ENCODE results near the gene MOB2. TPM values are rescaled to one million over a fixed set of nuclear protein-coding genes. Genes with fewer than 3 reads are reported as not detected.

MOB2 gene
- total RNA-seq, 1 experiment from 2014 or later: 21.8 TPM

DNA sequence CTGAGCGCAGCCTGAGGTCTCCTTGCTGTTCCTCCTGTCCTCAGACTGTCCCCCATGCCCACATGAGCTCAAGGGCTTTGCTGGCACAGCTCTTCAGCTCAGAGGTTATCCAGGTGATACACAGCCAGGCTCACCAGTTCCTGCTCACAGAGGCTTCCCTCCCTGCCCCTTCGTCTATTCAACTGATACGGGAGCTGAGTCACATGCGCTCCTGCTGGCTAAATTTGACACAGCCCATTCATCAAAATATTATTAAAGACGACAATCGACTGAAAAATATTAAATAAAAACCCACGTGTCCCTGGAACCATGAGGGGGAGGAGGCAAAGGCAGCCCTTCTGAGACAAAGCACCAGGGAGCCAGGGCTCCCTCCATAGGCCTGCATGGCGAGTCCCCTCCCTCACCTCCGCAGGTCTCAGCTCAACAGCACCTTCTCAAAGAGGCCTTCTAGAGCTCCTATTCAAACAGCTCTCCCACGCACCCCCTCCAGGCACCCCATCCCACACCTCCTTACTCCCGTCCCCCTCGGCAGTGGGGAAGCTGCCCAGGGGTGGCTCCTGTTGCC lies 45.0 kb upstream of the MOB2 start:
- intact Hi-C loops (cut with micrococcal nuclease; ENCODE audit: unreplicated experiment): no loop called here
- no TSS peak for BruUV-seq (replicated peaks)
- TF ChIP-seq CTCF (conservative IDR thresholded peaks at IDR 0.05) (no peak), EZH2 (IDR thresholded peaks at IDR 0.05; ENCODE audit: low read depth) (no peak)
- H3K27ac ChIP-seq: no peak overlapping the region
- ChIA-PET CTCF (no interaction called here), POLR2A (ENCODE audit: unreplicated experiment) (no interaction called here)
- no peaks in the 10 kb centered on the region for H3K27me3 ChIP-seq (ENCODE audit: insufficient read depth, low read depth)
- no peaks in the 10 kb centered on the region for H3K9me2 ChIP-seq (ENCODE audit: insufficient read depth)
- H3F3A ChIP-seq (ENCODE audit: insufficient read depth, low read depth): no peaks in the 10 kb centered on the region
- peaks cover 12% of the 10 kb centered on the region for H4K20me1 ChIP-seq (ENCODE audit: insufficient read depth)
- H3K4me2 ChIP-seq: no peak overlapping the region
- peaks cover 10% of the 10 kb centered on the region; the same call in 1 of the 2 replicates for H3K79me2 ChIP-seq (ENCODE audit: low read depth)
- no peak overlapping the region for H3K4me3 ChIP-seq
- no peak for DNase-seq
- H2AFZ ChIP-seq: no peak overlapping the region
- H3K4me1 ChIP-seq (replicated peaks; ENCODE audit: insufficient read depth): no peaks in the 10 kb centered on the region
- H3K9me3 ChIP-seq (ENCODE audit: insufficient read depth, low read depth): no peaks in the 10 kb centered on the region
- H3K36me3 ChIP-seq (ENCODE audit: low read depth): no peaks in the 10 kb centered on the region

DNA sequence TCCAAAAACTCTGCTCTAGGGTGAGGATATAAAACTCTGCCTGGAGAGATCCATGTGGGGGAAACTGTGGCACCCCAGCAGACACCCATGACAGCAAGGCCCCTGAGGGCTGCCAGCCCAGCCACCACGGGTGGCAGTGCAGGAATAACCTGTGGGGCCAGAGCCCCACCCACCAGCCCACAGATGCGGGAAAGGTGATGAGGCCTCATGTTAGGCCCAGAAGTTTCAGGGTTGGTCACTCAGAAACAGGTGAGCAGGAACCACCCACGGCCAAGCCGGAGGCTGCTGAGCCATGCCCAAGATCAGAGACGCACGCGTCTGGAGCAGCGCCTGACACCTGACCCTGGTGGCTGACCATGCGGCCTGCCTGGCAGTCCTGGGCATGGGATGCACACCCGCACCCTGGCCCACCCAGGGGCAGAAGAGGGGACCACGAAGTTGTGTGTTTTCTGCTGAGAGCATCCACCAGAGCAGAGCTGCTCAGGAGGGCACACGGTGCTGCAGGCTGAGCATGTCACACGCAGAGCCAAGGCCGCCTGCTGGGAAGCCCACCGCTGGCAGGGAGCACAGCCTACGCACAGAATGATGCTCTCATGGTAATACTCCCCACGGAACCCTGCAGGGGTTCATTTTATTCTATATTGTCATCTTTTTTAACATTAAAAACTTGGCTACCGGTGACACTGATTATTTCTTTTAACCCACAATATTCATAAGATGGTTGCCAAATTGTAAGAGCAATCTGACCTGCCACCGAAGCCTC lies 44.3 kb upstream of the MOB2 start:
- H3K9me3 ChIP-seq (ENCODE audit: insufficient read depth, low read depth): no peaks in the 10 kb centered on the region
- H3K36me3 ChIP-seq (ENCODE audit: low read depth): no peaks in the 10 kb centered on the region
- H3K9me2 ChIP-seq (ENCODE audit: insufficient read depth): no peaks in the 10 kb centered on the region
- no peak overlapping the region for H3K4me3 ChIP-seq
- TF ChIP-seq CTCF (conservative IDR thresholded peaks at IDR 0.05): no peak
- no peak for TF ChIP-seq EZH2 (IDR thresholded peaks at IDR 0.05; ENCODE audit: low read depth)
- CTCF ChIA-PET: no interaction called here
- no peak overlapping the region for H3K4me2 ChIP-seq
- DNase-seq: no peak
- BruUV-seq (replicated peaks): no TSS peak
- H3K27ac ChIP-seq: no peak overlapping the region
- POLR2A ChIA-PET (ENCODE audit: unreplicated experiment): no interaction called here
- no peak overlapping the region for H2AFZ ChIP-seq
- no peaks in the 10 kb centered on the region for H3K27me3 ChIP-seq (ENCODE audit: insufficient read depth, low read depth)
- H4K20me1 ChIP-seq (ENCODE audit: insufficient read depth): peaks cover 12% of the 10 kb centered on the region
- H3F3A ChIP-seq (ENCODE audit: insufficient read depth, low read depth): no peaks in the 10 kb centered on the region
- no peaks in the 10 kb centered on the region for H3K4me1 ChIP-seq (replicated peaks; ENCODE audit: insufficient read depth)
- peaks cover 10% of the 10 kb centered on the region; the same call in 1 of the 2 replicates for H3K79me2 ChIP-seq (ENCODE audit: low read depth)
- intact Hi-C loops (cut with micrococcal nuclease; ENCODE audit: unreplicated experiment): no loop called here

- no peaks in the 10 kb centered on the region for H3K27me3 ChIP-seq (ENCODE audit: insufficient read depth, low read depth)
- no peaks in the 10 kb centered on the region for H3K9me3 ChIP-seq (ENCODE audit: insufficient read depth, low read depth)
- H3K4me2 ChIP-seq: no peak overlapping the region
- H3K4me3 ChIP-seq: no peak overlapping the region
- H3K9me2 ChIP-seq (ENCODE audit: insufficient read depth): no peaks in the 10 kb centered on the region
- peaks cover 10% of the 10 kb centered on the region; the same call in 1 of the 2 replicates for H3K79me2 ChIP-seq (ENCODE audit: low read depth)
- H4K20me1 ChIP-seq (ENCODE audit: insufficient read depth): peaks cover 12% of the 10 kb centered on the region
- TF ChIP-seq EZH2 (IDR thresholded peaks at IDR 0.05; ENCODE audit: low read depth) (no peak), CTCF (conservative IDR thresholded peaks at IDR 0.05) (no peak)
- H3K36me3 ChIP-seq (ENCODE audit: low read depth): no peaks in the 10 kb centered on the region
- H2AFZ ChIP-seq: no peak overlapping the region
- H3K4me1 ChIP-seq (replicated peaks; ENCODE audit: insufficient read depth): no peaks in the 10 kb centered on the region
- no peak for DNase-seq
- POLR2A ChIA-PET (ENCODE audit: unreplicated experiment): no interaction called here
- no peak overlapping the region for H3K27ac ChIP-seq
- no TSS peak for BruUV-seq (replicated peaks)
- intact Hi-C loops (cut with micrococcal nuclease; ENCODE audit: unreplicated experiment): no loop called here
- CTCF ChIA-PET: no interaction called here
- H3F3A ChIP-seq (ENCODE audit: insufficient read depth, low read depth): no peaks in the 10 kb centered on the region
These were observed 43.2 kb upstream of the MOB2 start for GRCh38 chr11:1529774-1530173.

All from PC-9 (cell line).